ENCODE data around the gene EDEM2. TPM values are rescaled to one million over a fixed set of nuclear protein-coding genes. Genes with fewer than 3 reads are reported as not detected.
"Not testable (repeated sequence)": the region's sequence is repeated elsewhere in the genome, so short reads cannot be mapped to it uniquely, and the experiment has no call there.

The EDEM2 gene
- polyA plus RNA-seq, 2 of the 4 experiments (the other 2 are of a cell fraction) = 41.6 to 51.2 TPM

- no peak for FAIRE-seq
- TF ChIP-seq FOXS1 (CRISPR knock-in tag; IDR thresholded peaks at IDR 0.05) (no peak), RARB (CRISPR knock-in tag; IDR thresholded peaks at IDR 0.05) (no peak), HOXB13 (CRISPR knock-in tag; IDR thresholded peaks at IDR 0.05; ENCODE audit: low read depth) (no peak), CHD4 (IDR thresholded peaks at IDR 0.05; ENCODE audit: borderline replicate concordance) (no peak)
- ChIA-PET CTCF (no interaction called here), POLR2A (no interaction called here)
- H3K27ac ChIP-seq = no peak overlapping the region
- H3K4me1 ChIP-seq = peaks cover 6% of the 10 kb centered on the region; the same call in 2 of the 3 replicates
- no peak overlapping the region for H3K4me2 ChIP-seq
- DNase-seq (ENCODE audit: low read depth in 1 of 2, low spot score in 1 of 2) = no peak
- no peak overlapping the region for H3K4me3 ChIP-seq
- no peaks in the 10 kb centered on the region for H3K9me3 ChIP-seq
- ATAC-seq = no peak
- 72% methylated on average over 4 of the region's 4 CpGs for WGBS (ENCODE audit: missing lambda C conversion rate)
Measured at GRCh38 chr20:35151736-35152135, 4.6 kb upstream of the EDEM2 start.

GRCh38 chr20:35150846-35151579 lies 3.9 kb upstream of the EDEM2 start:
- no peak overlapping the region for H3K4me2 ChIP-seq
- no peak overlapping the region for H3K27ac ChIP-seq
- ChIA-PET POLR2A (no interaction called here), CTCF (no interaction called here)
- H3K9me3 ChIP-seq = no peaks in the 10 kb centered on the region
- ATAC-seq (no peak), FAIRE-seq (no peak), DNase-seq (ENCODE audit: low read depth in 1 of 2, low spot score in 1 of 2) (no peak)
- 92% methylated on average over 6 of the region's 6 CpGs for WGBS (ENCODE audit: missing lambda C conversion rate)
- TF ChIP-seq ESRRA (IDR thresholded peaks at IDR 0.05; ENCODE audit: borderline replicate concordance, low read length) (no peak), SMC3 (IDR thresholded peaks at IDR 0.05) (no peak), RARB (CRISPR knock-in tag; IDR thresholded peaks at IDR 0.05) (no peak), HOXA7 (CRISPR knock-in tag; IDR thresholded peaks at IDR 0.05) (no peak), ZC3H11A (IDR thresholded peaks at IDR 0.05) (no peak), HDAC2 (IDR thresholded peaks at IDR 0.05) (no peak), JUNB (IDR thresholded peaks at IDR 0.05) (no peak), MYC (IDR thresholded peaks at IDR 0.05; ENCODE audit: borderline replicate concordance, low read length) (no peak), JUN (IDR thresholded peaks at IDR 0.05) (no peak), NFE2L2 (conservative IDR thresholded peaks at IDR 0.05; ENCODE audit: low read length) (no peak), KDM1A (IDR thresholded peaks at IDR 0.05; ENCODE audit: low read depth) (no peak), MAFK (IDR thresholded peaks at IDR 0.05; ENCODE audit: partially characterized antibody) (no peak)
- H3K4me1 ChIP-seq = peaks cover 8% of the 10 kb centered on the region
- no peak overlapping the region for H3K4me3 ChIP-seq

- H3K9me3 ChIP-seq; FAIRE-seq; DNase-seq (ENCODE audit: low read depth in 1 of 2, low spot score in 1 of 2): not testable (repeated sequence)
- peak overlapping the region; percentile 78 for H3K4me3 ChIP-seq
- peaks cover 17% of the 10 kb centered on the region for H3K4me1 ChIP-seq
- TF ChIP-seq, protein P1, sequence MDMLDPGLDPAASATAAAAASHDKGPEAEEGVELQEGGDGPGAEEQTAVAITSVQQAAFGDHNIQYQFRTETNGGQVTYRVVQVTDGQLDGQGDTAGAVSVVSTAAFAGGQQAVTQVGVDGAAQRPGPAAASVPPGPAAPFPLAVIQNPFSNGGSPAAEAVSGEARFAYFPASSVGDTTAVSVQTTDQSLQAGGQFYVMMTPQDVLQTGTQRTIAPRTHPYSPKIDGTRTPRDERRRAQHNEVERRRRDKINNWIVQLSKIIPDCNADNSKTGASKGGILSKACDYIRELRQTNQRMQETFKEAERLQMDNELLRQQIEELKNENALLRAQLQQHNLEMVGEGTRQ (IDR thresholded peaks at IDR 0.05) = 0 out of 2 replicates have a peak, but pooled peaks have one; percentile 15
- 0 out of 5 replicates have a peak, but pooled peaks of 1 of the 2 experiments have one; percentile 17 for TF ChIP-seq JUN (IDR thresholded peaks at IDR 0.05)
- 5% methylated on average over 19 of the region's 19 CpGs for WGBS (ENCODE audit: missing lambda C conversion rate)
- CTCF ChIA-PET = interaction anchor here (0.6 to 10.8 kb wide), 11 partner anchors 9 to 156 kb away, joined by 3 to 333 read pairs (median 9); partner anchors contain the start of gene MMP24OS
- H3K27ac ChIP-seq = peak overlapping the region; percentile 89
- POLR2A ChIA-PET = interaction anchor here (0.6 to 2.2 kb wide), 5 partner anchors 15 to 116 kb away, joined by 3 to 9 read pairs (median 3); no protein-coding TSS in a partner anchor
- H3K4me2 ChIP-seq = peak overlapping the region; percentile 98
- peak; percentile 5 to 28; a peak in 3 of 6 replicates for ATAC-seq
Measured at GRCh38 chr20:35147575-35148071, 487 bp upstream of the EDEM2 start.

DNA sequence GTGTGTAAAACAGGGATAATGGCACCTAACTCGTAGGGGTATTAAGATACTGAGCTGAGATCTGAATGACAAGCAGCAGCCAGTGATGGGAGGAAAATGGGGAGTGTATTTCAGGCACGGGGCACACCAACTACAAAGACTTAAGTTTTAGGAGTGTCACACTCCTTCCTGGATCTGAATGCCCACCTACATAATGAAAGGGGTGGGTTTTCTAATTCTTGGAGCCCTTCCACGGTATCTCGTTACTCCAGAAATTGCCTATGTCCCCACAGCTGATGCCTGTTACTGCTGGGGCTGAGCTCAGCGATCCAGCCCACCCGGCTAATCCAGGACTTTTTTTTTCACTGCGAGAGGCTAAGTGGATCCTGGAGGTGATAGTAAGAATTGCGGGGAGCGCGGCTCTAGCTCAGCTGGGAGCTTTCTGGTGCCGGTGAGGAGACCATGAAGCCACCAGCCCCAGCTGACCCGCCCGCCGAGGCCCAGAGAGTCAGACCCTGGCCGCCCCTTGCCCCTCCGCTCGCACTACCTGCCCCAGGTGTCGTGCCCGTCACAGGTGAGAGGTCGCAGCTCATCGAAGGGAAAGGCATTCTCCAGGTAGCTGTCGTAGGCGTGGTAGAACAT lies 727 bp downstream of the EDEM2 start:
- Histone ChIP-seq H3K4me2 (peak overlapping the region; percentile 98), H3K4me3 (peak overlapping the region; percentile 78), H3K4me1 (peaks cover 17% of the 10 kb centered on the region), H3K27ac (peak overlapping the region; percentile 89), H3K9me3 (no peaks in the 10 kb centered on the region)
- POLR2A ChIA-PET = interaction anchor here (0.9 to 2.2 kb wide), 7 partner anchors 14 to 131 kb away, joined by 3 to 9 read pairs (median 4); partner anchors contain the start of gene MMP24OS
- FAIRE-seq = no peak
- ATAC-seq = peak; percentile 70 to 77
- DNase-seq (ENCODE audit: low read depth in 1 of 2, low spot score in 1 of 2) = peak in 1 of 2 experiments; percentile 78
- CTCF ChIA-PET = interaction anchor here (0.8 to 10.8 kb wide), 16 partner anchors 10 to 311 kb away, joined by 3 to 333 read pairs (median 5); partner anchors contain the start of gene MMP24OS
- WGBS (ENCODE audit: missing lambda C conversion rate) = 8% methylated on average over 14 of the region's 23 CpGs
- TF ChIP-seq HES2 (IDR thresholded peaks at IDR 0.05) (no peak), NPAS2 (CRISPR knock-in tag; IDR thresholded peaks at IDR 0.05; ENCODE audit: borderline replicate concordance) (no peak), CEBPB (IDR thresholded peaks at IDR 0.05) (no peak), MYC (IDR thresholded peaks at IDR 0.05; ENCODE audit: borderline replicate concordance, low read length) (no peak), ZSCAN20 (CRISPR knock-in tag; IDR thresholded peaks at IDR 0.05) (no peak), RFX5 (IDR thresholded peaks at IDR 0.05) (no peak), FOXS1 (CRISPR knock-in tag; IDR thresholded peaks at IDR 0.05) (no peak), KDM5A (IDR thresholded peaks at IDR 0.05) (no peak), ELK1 (IDR thresholded peaks at IDR 0.05; ENCODE audit: low read depth, low read length) (no peak), ZFP36 (IDR thresholded peaks at IDR 0.05; ENCODE audit: borderline replicate concordance, partially characterized antibody) (no peak), CHD4 (IDR thresholded peaks at IDR 0.05; ENCODE audit: borderline replicate concordance) (no peak), POLR2A (IDR thresholded peaks at IDR 0.05; ENCODE audit: low read length) (no peak)
- TF ChIP-seq, protein P2, sequence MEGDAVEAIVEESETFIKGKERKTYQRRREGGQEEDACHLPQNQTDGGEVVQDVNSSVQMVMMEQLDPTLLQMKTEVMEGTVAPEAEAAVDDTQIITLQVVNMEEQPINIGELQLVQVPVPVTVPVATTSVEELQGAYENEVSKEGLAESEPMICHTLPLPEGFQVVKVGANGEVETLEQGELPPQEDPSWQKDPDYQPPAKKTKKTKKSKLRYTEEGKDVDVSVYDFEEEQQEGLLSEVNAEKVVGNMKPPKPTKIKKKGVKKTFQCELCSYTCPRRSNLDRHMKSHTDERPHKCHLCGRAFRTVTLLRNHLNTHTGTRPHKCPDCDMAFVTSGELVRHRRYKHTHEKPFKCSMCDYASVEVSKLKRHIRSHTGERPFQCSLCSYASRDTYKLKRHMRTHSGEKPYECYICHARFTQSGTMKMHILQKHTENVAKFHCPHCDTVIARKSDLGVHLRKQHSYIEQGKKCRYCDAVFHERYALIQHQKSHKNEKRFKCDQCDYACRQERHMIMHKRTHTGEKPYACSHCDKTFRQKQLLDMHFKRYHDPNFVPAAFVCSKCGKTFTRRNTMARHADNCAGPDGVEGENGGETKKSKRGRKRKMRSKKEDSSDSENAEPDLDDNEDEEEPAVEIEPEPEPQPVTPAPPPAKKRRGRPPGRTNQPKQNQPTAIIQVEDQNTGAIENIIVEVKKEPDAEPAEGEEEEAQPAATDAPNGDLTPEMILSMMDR (IDR thresholded peaks at IDR 0.05) = no peak
